IMR-90 (cell line): ENCODE measurements around the gene PCSK6. TPM values are rescaled to one million over a fixed set of nuclear protein-coding genes. Genes with fewer than 3 reads are reported as not detected.

ENCODE experiments used
- ATAC-seq: fragments of 200-7000 bp; cut with Tn5 transposase; 2 replicates; pipeline ENCODE4 v1.9.1; 2020; ENCODE audit warnings: low read depth, mild to moderate bottlenecking, moderate library complexity
- BruUV-seq: library from RNA; stranded (reverse); fragments of 400-500 nt; replicated peaks from 2 replicates; lab custom pipeline; 2021; lab: Mats Ljungman, UMichigan
- CTCF ChIA-PET: fragments of 300-600 bp; formaldehyde crosslinking; extraction: SDS; loops from one replicate; lab custom pipeline; 2021; ENCODE audit warnings: antibody characterized with exemption; lab: Yijun Ruan, JAX
- POLR2A ChIA-PET: fragments of 300-600 bp; sonication (Branson Sonifier 250); formaldehyde crosslinking; loops from one replicate; lab custom pipeline; 2022; ENCODE audit warnings: antibody characterized with exemption; ENCODE audit not compliant: unreplicated experiment; lab: Charles Lee
- DNase-seq: peaks from one replicate; pipeline ENCODE4 v3.0.0; 2013
- H2AFZ ChIP-seq: replicated peaks from 2 replicates; pipeline ENCODE3; 2013; ENCODE audit warnings: low read length, mild to moderate bottlenecking; ENCODE audit not compliant: poor library complexity
- H2AK5ac ChIP-seq: 2 replicates; pipeline ENCODE4 v1.6.1; 2013; ENCODE audit warnings: low read depth, low read length, inconsistent platforms
- H2AK9ac ChIP-seq: replicated peaks from 2 replicates; pipeline ENCODE3; 2013; ENCODE audit warnings: mild to moderate bottlenecking, low read depth, low read length, moderate library complexity; ENCODE audit not compliant: poor library complexity
- H2BK120ac ChIP-seq: 2 replicates; pipeline ENCODE4 v1.6.1; 2013; ENCODE audit warnings: low read depth, low read length, inconsistent platforms
- H2BK15ac ChIP-seq: 3 replicates; pipeline ENCODE4 v1.6.1; 2013; ENCODE audit warnings: low read depth, low read length, inconsistent platforms
- H2BK20ac ChIP-seq: 2 replicates; pipeline ENCODE4 v1.6.1; 2013; ENCODE audit warnings: low read depth, mild to moderate bottlenecking, inconsistent platforms, low read length, moderate library complexity
- H2BK5ac ChIP-seq: 2 replicates; pipeline ENCODE4 v1.6.1; 2013; ENCODE audit warnings: mild to moderate bottlenecking, low read depth, low read length, inconsistent platforms; ENCODE audit not compliant: poor library complexity, severe bottlenecking
- H3K14ac ChIP-seq: replicated peaks from 2 replicates; pipeline ENCODE4 v1.6.1; 2013; ENCODE audit warnings: low read depth, low read length, inconsistent platforms
- H3K18ac ChIP-seq: 2 replicates; pipeline ENCODE4 v1.6.1; 2013; ENCODE audit warnings: low read depth, low read length, control low read depth
- H3K23ac ChIP-seq: 2 replicates; pipeline ENCODE4 v1.6.1; 2013; ENCODE audit warnings: low read depth, low read length, inconsistent platforms
- H3K27ac ChIP-seq: 2 replicates; pipeline ENCODE4 v1.5.1; 2013; ENCODE audit warnings: mild to moderate bottlenecking, control low read depth, low read length; ENCODE audit not compliant: insufficient read depth
- H3K27me3 ChIP-seq: 2 replicates; pipeline ENCODE4 v1.6.1; 2013; ENCODE audit warnings: low read length; ENCODE audit not compliant: control insufficient read depth, insufficient read depth
- H3K36me3 ChIP-seq: 2 replicates; pipeline ENCODE4 v1.6.1; 2013; ENCODE audit warnings: low read length, mixed read lengths; ENCODE audit not compliant: control insufficient read depth, insufficient read depth
- H3K4ac ChIP-seq: 2 replicates; pipeline ENCODE4 v1.6.1; 2013; ENCODE audit warnings: low read depth, low read length, inconsistent platforms
- H3K4me1 ChIP-seq: 2 replicates; pipeline ENCODE4 v1.6.1; 2013; ENCODE audit warnings: low read length, mixed read lengths; ENCODE audit not compliant: control insufficient read depth, insufficient read depth
- H3K4me2 ChIP-seq: 2 replicates; pipeline ENCODE4 v1.6.1; 2013; ENCODE audit warnings: low read depth, mild to moderate bottlenecking, control low read depth, low read length, moderate library complexity
- H3K4me3 ChIP-seq: 2 replicates; pipeline ENCODE4 v1.5.1; 2013; ENCODE audit warnings: low read depth, mild to moderate bottlenecking, control low read depth, low read length, moderate library complexity; ENCODE audit not compliant: insufficient read depth
- H3K56ac ChIP-seq: 2 replicates; pipeline ENCODE4 v1.6.1; 2013; ENCODE audit warnings: low read length, inconsistent platforms; ENCODE audit not compliant: insufficient read depth; ENCODE audit errors: extremely low read depth
- H3K79me1 ChIP-seq, 2 experiments: 2 replicates each; pipeline ENCODE4 v1.6.1; 2013; ENCODE audit warnings: low read length in 2 of 2, inconsistent platforms in 1 of 2, low read depth in 1 of 2
- H3K9ac ChIP-seq: 2 replicates; pipeline ENCODE4 v1.6.1; 2013; ENCODE audit warnings: low read depth, low read length, control low read depth
- H3K9me1 ChIP-seq: 2 replicates; pipeline ENCODE4 v1.6.1; 2013; ENCODE audit warnings: low read length, inconsistent platforms; ENCODE audit not compliant: insufficient read depth
- H3K9me3 ChIP-seq: 2 replicates; pipeline ENCODE4 v1.6.1; 2013; ENCODE audit warnings: low read length; ENCODE audit not compliant: control insufficient read depth, insufficient read depth
- H4K20me1 ChIP-seq: 2 replicates; pipeline ENCODE4 v1.6.1; 2013; ENCODE audit warnings: low read length, inconsistent platforms; ENCODE audit not compliant: insufficient read depth
- H4K5ac ChIP-seq: 2 replicates; pipeline ENCODE4 v1.6.1; 2013; ENCODE audit warnings: mild to moderate bottlenecking, low read depth, low read length, control low read depth
- H4K8ac ChIP-seq, 2 experiments: 2 replicates each; pipeline ENCODE4 v1.6.1; 2013; ENCODE audit warnings: low read depth in 2 of 2, low read length in 2 of 2, control low read depth in 1 of 2, inconsistent platforms in 1 of 2
- H4K91ac ChIP-seq: 2 replicates; pipeline ENCODE4 v1.6.1; 2013; ENCODE audit warnings: low read depth, low read length, inconsistent platforms; ENCODE audit not compliant: insufficient read depth
- BHLHE40 ChIP-seq: fragments of 150-350 bp; IDR thresholded peaks from 2 replicates; pipeline ENCODE4 v1.6.1; 2016; ENCODE audit warnings: mild to moderate bottlenecking, low read depth, low read length
- CEBPB ChIP-seq: IDR thresholded peaks from 2 replicates; pipeline ENCODE4 v1.6.1; 2012; ENCODE audit warnings: low read depth, low read length, improper control_type of control experiment
- CHD1 ChIP-seq: IDR thresholded peaks from 2 replicates; pipeline ENCODE4 v1.6.1; 2012; ENCODE audit warnings: low read depth, low read length, improper control_type of control experiment
- MAZ ChIP-seq: IDR thresholded peaks from 2 replicates; pipeline ENCODE4 v1.6.1; 2012; ENCODE audit warnings: low read depth, mild to moderate bottlenecking, low read length, improper control_type of control experiment, moderate library complexity, borderline replicate concordance
- NFE2L2 ChIP-seq: fragments of 150-350 bp; IDR thresholded peaks from 2 replicates; pipeline ENCODE4 v1.6.1; 2016; ENCODE audit warnings: low read depth, mild to moderate bottlenecking, low read length
- POLR2A ChIP-seq: IDR thresholded peaks from 2 replicates; pipeline ENCODE4 v1.6.1; 2012; ENCODE audit warnings: mild to moderate bottlenecking, low read depth, low read length
- RCOR1 ChIP-seq: IDR thresholded peaks from 2 replicates; pipeline ENCODE4 v1.6.1; 2012; ENCODE audit warnings: mild to moderate bottlenecking, low read length, improper control_type of control experiment; ENCODE audit not compliant: insufficient replicate concordance
- RFX5 ChIP-seq: IDR thresholded peaks from 2 replicates; pipeline ENCODE4 v1.8.0; 2012; ENCODE audit warnings: low read depth, mild to moderate bottlenecking, low read length, moderate library complexity
- WGBS, 2 experiments: methylation state at CpG; one replicate each; pipeline versions ENCODE4 v1.1.5 to v1.1.7; 2013; ENCODE audit warnings: missing lambda C conversion rate in 2 of 2; ENCODE audit not compliant: insufficient read length in 1 of 2; ENCODE audit errors: extremely low coverage in 2 of 2; 5-methylcytosine and 5-hydroxymethylcytosine counted together
- dilution Hi-C: fragments of 300-500 bp; cut with HindIII; formaldehyde crosslinking; loops from one replicate; pipeline ENCODE4 v1.14.3; 2018; ENCODE audit warnings: low sequenced_read_pairs; ENCODE audit not compliant: unreplicated experiment
- in situ Hi-C: fragments of 300-500 bp; cut with MboI; formaldehyde crosslinking; loops from 3 replicates; pipeline ENCODE4 v1.14.3; 2019; ENCODE audit warnings: low sequenced_read_pairs, inconsistent platforms, mixed read lengths
- intact Hi-C: fragments of 100-400 bp; cut with micrococcal nuclease; formaldehyde crosslinking; loops from 2 replicates; pipeline ENCODE4 v1.10.0; 2022
- polyA plus RNA-seq, 3 experiments: library from polyadenylated mRNA; depleted of rRNA; stranded (reverse); fragments of >200 nt; gene quantifications; 2 replicates each; pipeline ENCODE4 v1.2.3, GENCODE V29; 2012; ENCODE audit warnings: low replicate concordance in 1 of 3
- total RNA-seq: library from RNA; depleted of rRNA; stranded (reverse); fragments of >200 nt; gene quantifications from 2 replicates; pipeline ENCODE4 v1.2.3, GENCODE V29; 2012

Gene PCSK6
- total and polyA plus RNA-seq, 2 of the 4 experiments (the other 2 are of a cell fraction): not detected

DNA sequence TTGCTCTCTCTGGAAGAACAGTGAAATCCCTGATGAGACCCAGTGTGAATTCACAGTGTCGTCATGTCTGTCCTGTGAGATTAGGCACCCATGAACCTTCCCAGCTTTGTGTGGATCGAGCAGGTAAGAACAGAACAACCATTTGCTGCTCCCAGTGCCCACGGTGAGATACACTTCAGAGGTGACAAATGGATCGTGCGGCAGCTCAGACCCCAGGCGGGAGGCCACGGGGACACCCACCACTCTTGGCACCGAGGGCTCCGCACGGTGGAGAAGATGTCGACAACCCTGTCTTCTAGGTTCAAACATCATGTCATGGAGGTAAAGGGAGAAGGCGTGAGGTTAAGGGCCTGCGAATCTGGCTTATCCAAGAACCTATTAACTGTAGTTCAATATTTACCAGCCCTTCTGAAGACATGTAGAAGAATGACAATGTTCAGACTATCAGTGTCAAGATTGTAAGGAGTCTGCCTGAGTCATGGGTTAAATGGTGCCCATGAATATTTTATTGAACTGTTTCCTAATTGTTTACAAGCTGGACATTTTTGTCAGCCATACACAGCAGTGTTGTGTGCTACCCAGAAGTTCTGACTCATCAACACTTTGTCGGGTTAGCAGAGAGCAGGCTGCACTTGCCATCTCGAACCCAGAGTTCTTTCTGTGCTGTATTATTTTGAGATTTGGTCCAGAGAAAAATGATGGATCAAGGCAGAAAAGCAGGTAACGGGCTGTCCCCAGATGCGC, 15.5 kb upstream of the PCSK6 start (continued):
- no peak for TF ChIP-seq RFX5

DNA sequence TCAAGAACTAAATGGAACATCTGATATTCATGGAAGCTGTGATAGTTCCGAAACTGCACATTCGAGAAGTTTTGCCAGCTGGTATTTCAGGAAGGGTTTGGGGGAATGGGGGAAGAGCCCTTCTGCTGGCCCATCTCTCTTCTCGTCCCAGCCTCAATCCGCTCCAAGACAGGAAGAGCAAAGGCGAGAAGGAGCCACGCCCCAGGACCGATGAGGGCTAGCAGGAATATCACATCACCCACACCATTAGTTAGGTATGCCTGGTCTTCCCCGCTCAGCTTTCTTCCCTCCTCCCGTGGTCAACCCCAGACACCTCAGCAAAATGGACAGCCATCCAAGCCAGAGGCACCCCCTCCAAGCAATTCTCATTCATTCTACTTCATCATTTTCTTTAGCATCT, 14.9 kb upstream of the PCSK6 start:
- intact Hi-C loops (no loop called here), dilution Hi-C loops (no loop called here), in situ Hi-C loops (no loop called here)
- BruUV-seq: no TSS peak
- DNase-seq (no peak), ATAC-seq (no peak)
- no peaks in the 10 kb centered on the region for H3K79me1 ChIP-seq
- 78% methylated on average over 5 of the region's 9 CpGs; no CpG with 5 or more reads in 1 of the 2 experiments for WGBS, 2 experiments
- H2AK9ac ChIP-seq: no peak overlapping the region
- peaks cover 2% of the 10 kb centered on the region; the same call in 1 of the 2 replicates for H3K4me1 ChIP-seq
- no peak overlapping the region for H2BK20ac ChIP-seq
- CTCF ChIA-PET: no interaction called here
- H3K4ac ChIP-seq: no peak overlapping the region
- no peak overlapping the region for H3K4me2 ChIP-seq
- H3K9me1 ChIP-seq: no peaks in the 10 kb centered on the region
- H3K27me3 ChIP-seq: peaks cover 25% of the 10 kb centered on the region
- H2BK15ac ChIP-seq: no peak overlapping the region
- no peak overlapping the region for H3K14ac ChIP-seq
- H4K91ac ChIP-seq: no peak overlapping the region
- no peak overlapping the region for H2AFZ ChIP-seq
- no peak for TF ChIP-seq MAZ
- TF ChIP-seq CHD1: no peak
- no peak for TF ChIP-seq POLR2A
- TF ChIP-seq CEBPB: no peak
- no peak for TF ChIP-seq NFE2L2
- no peak for TF ChIP-seq RFX5
- no peak for TF ChIP-seq BHLHE40
- TF ChIP-seq RCOR1: no peak
- no peaks in the 10 kb centered on the region for H4K20me1 ChIP-seq
- H3K9ac ChIP-seq: no peak overlapping the region
- POLR2A ChIA-PET: interaction anchor here (0.6 kb wide), 1 partner anchor 24 kb away, joined by 3 read pairs; no protein-coding TSS in a partner anchor
- no peak overlapping the region for H3K18ac ChIP-seq
- no peaks in the 10 kb centered on the region for H3K36me3 ChIP-seq
- H3K27ac ChIP-seq: no peak overlapping the region
- no peak overlapping the region for H2AK5ac ChIP-seq
- H3K9me3 ChIP-seq: no peaks in the 10 kb centered on the region
- H3K56ac ChIP-seq: no peak overlapping the region
- H3K23ac ChIP-seq: no peak overlapping the region
- H4K5ac ChIP-seq: no peak overlapping the region
- no peak overlapping the region for H2BK5ac ChIP-seq
- H2BK120ac ChIP-seq: no peak overlapping the region
- no peak overlapping the region for H3K4me3 ChIP-seq
- no peak overlapping the region for H4K8ac ChIP-seq
